T-cell (primary cell): ENCODE measurements around the gene PARVG. TPM values are rescaled to one million over a fixed set of nuclear protein-coding genes. Genes with fewer than 3 reads are reported as not detected.
A peak's percentile ranks its signal among the peaks of the same experiment; 100 is the strongest.

Experiments
- ATAC-seq, 4 experiments: fragments of 200-7000 bp in 3 of 4; fragments of 150-1000 bp in 1 of 4; cut with Tn5 transposase; replicated peaks in 1 of 4; 1 replicate in 3 of 4; 2 replicates in 1 of 4; pipeline ENCODE4 v1.10.0; 2021; ENCODE audit warnings: moderate library complexity in 3 of 4, mild to moderate bottlenecking in 2 of 4, moderate number of reproducible peaks in 1 of 4
- CTCF ChIA-PET, 2 donors: fragments of 300-600 bp; sonication (Branson Sonifier 250); formaldehyde crosslinking; loops; one replicate each; lab custom pipeline; 2022; ENCODE audit warnings: antibody characterized with exemption in 2 of 2; lab: Charles Lee
- POLR2A ChIA-PET, 2 donors: fragments of 300-600 bp; sonication (Branson Sonifier 250); formaldehyde crosslinking; loops; one replicate each; lab custom pipeline; 2022; ENCODE audit warnings: antibody characterized with exemption in 2 of 2; lab: Charles Lee
- DNase-seq, 35 experiments: peaks; one replicate each; pipeline versions ENCODE4 v3.0.0 to v3.0.0-alpha.2; 2013 to 2023
- H3K27ac ChIP-seq: one replicate; pipeline ENCODE4 v1.5.1; 2013; ENCODE audit warnings: low read length
- H3K27me3 ChIP-seq, 2 experiments: replicated peaks in 1 of 2; 1 replicate in 1 of 2; 2 replicates in 1 of 2; pipeline versions ENCODE4 v1.6.1 to v1.7.0; 2013; ENCODE audit warnings: low read length in 1 of 2, mixed read lengths in 1 of 2; ENCODE audit not compliant: control insufficient read depth in 2 of 2, insufficient read depth in 2 of 2; ENCODE audit errors: extremely low read depth in 1 of 2
- H3K36me3 ChIP-seq, 2 donors: 1 replicate in 1 of 2; 2 replicates in 1 of 2; pipeline versions ENCODE4 v1.6.1 to v1.7.0; 2013; ENCODE audit warnings: low read length in 1 of 2; ENCODE audit not compliant: control insufficient read depth in 2 of 2, insufficient read depth in 1 of 2; ENCODE audit errors: extremely low read depth in 1 of 2
- H3K4me1 ChIP-seq, 2 experiments: 1 replicate in 1 of 2; 2 replicates in 1 of 2; pipeline versions ENCODE4 v1.6.1 to v1.7.0; 2013; ENCODE audit warnings: low read length in 2 of 2, mixed read lengths in 1 of 2; ENCODE audit not compliant: insufficient read depth in 2 of 2, control insufficient read depth in 1 of 2; ENCODE audit errors: extremely low read depth in 1 of 2
- H3K4me3 ChIP-seq, 2 donors: 1 replicate in 1 of 2; 2 replicates in 1 of 2; pipeline versions ENCODE4 v1.5.1 to v1.7.0; 2013; ENCODE audit warnings: mild to moderate bottlenecking in 2 of 2, low read length in 1 of 2, moderate library complexity in 1 of 2; ENCODE audit not compliant: control insufficient read depth in 1 of 2; ENCODE audit errors: extremely low read depth in 1 of 2
- H3K9me3 ChIP-seq: 2 replicates; pipeline ENCODE4 v1.7.0; 2013
- H3K27ac Mint-ChIP-seq, 2 donors: one replicate each; pipeline ENCODE4 v1.8.0; 2020 to 2021; ENCODE audit warnings: mild to moderate bottlenecking in 2 of 2, mixed read lengths in 2 of 2
- H3K27me3 Mint-ChIP-seq, 2 donors: one replicate each; pipeline ENCODE4 v1.8.0; 2021 to 2022; ENCODE audit warnings: mixed read lengths in 2 of 2
- H3K36me3 Mint-ChIP-seq: one replicate; pipeline ENCODE4 v1.8.0; 2021; ENCODE audit warnings: mixed read lengths
- H3K4me1 Mint-ChIP-seq, 3 donors: one replicate each; pipeline ENCODE4 v1.8.0; 2020 to 2022; ENCODE audit warnings: mixed read lengths in 3 of 3, mild to moderate bottlenecking in 1 of 3
- H3K4me3 Mint-ChIP-seq, 3 donors: one replicate each; pipeline ENCODE4 v1.8.0; 2020 to 2022; ENCODE audit warnings: mild to moderate bottlenecking in 3 of 3, mixed read lengths in 3 of 3, moderate library complexity in 3 of 3
- H3K9me3 Mint-ChIP-seq, 3 donors: one replicate each; pipeline ENCODE4 v1.8.0; 2020 to 2022; ENCODE audit warnings: mixed read lengths in 3 of 3
- WGBS: methylation state at CpG from one replicate; pipeline ENCODE4 v1.1.5; 2013; ENCODE audit warnings: missing lambda C conversion rate; ENCODE audit not compliant: insufficient coverage; 5-methylcytosine and 5-hydroxymethylcytosine counted together
- total RNA-seq, 35 experiments: library from RNA in 6 of 35; stranded (reverse) in 6 of 35; fragments of 120-200 nt in 1 of 35; gene quantifications; one replicate each; pipeline versions ENCODE4 v1.2.1 to v1.2.4 and lab custom pipeline; 2013 to 2026

PARVG gene
- total RNA-seq, 5 donors from 2014 or later (not counting 1 experiment from before 2014, with no cell fraction given), result 153 to 236 (median 197) TPM

DNA sequence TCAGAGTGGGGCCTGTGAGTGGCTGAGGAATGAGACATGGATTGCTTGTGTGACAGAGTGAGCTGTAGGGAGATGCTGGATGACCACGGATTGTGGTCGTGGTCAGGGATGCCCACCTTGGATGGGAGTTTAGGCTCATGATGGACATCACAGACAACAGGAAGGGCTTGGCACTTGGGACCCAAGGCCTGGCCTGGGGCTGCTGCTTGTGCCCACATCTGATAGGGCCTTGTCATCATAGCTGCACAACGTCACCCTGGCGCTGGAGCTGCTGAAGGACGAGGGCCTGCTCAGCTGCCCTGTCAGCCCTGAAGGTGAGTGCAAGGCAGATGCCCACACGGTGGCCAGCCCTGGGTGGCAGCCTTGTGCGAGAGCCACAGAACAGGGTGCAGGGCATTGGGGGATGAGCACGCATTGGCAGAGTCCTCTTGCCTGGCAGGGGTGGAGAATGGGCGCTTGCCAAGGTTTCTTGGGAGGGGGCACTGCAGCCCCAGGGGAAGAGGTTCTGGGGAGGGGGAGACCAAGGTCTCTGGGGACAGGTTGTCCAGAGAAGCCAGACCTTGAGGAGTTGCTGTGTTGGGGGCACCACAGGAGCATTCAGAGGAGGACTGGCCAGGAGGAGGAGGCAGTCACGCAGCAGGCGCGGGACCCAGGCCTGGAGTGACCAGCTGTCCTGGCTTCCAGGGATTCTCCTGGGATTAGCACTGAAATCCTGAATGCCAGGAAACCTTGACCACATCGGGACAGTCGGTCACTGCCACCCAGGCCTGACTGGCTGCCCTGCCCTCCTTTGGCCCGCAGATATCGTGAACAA is 25.0 kb downstream of the PARVG start:
- H3K4me3 ChIP-seq, result no peak overlapping the region
- ATAC-seq (no peak), DNase-seq (no peak)
- Mint-ChIP-seq H3K9me3 (peaks cover 0 to 16% (median 14%) of the 10 kb centered on the region in 3 donors), H3K4me3 (no peak overlapping the region), H3K4me1 (peaks cover 3 to 14% (median 12%) of the 10 kb centered on the region in 3 donors), H3K36me3 (peaks cover 40% of the 10 kb centered on the region), H3K27me3 (no peaks in the 10 kb centered on the region), H3K27ac (no peak overlapping the region)
- H3K27ac ChIP-seq, result no peak overlapping the region
- 94% methylated on average over 16 of the region's 16 CpGs for WGBS
- peaks cover 0 to 7% of the 10 kb centered on the region in 2 experiments for H3K4me1 ChIP-seq
- ChIA-PET POLR2A (no interaction called here), CTCF (no interaction called here)
- no peaks in the 10 kb centered on the region for H3K9me3 ChIP-seq
- H3K36me3 ChIP-seq, result peaks cover 15 to 35% of the 10 kb centered on the region in 2 donors
- no peaks in the 10 kb centered on the region for H3K27me3 ChIP-seq

- no peaks in the 10 kb centered on the region for H3K27me3 Mint-ChIP-seq
- peaks cover 13 to 30% of the 10 kb centered on the region in 2 donors for H3K36me3 ChIP-seq
- H3K27me3 ChIP-seq, result no peaks in the 10 kb centered on the region
- ATAC-seq (no peak), DNase-seq (no peak)
- no peaks in the 10 kb centered on the region for H3K9me3 ChIP-seq
- H3K27ac ChIP-seq, result no peak overlapping the region
- ChIA-PET POLR2A (no interaction called here), CTCF (no interaction called here)
- H3K4me3 Mint-ChIP-seq, result no peak overlapping the region
- peaks cover 0 to 4% of the 10 kb centered on the region in 2 experiments for H3K4me1 ChIP-seq
- 78% methylated on average over 5 of the region's 9 CpGs for WGBS
- no peak overlapping the region for H3K4me3 ChIP-seq
- no peak overlapping the region for H3K27ac Mint-ChIP-seq
- peaks cover 0 to 16% (median 14%) of the 10 kb centered on the region in 3 donors for H3K9me3 Mint-ChIP-seq
- H3K4me1 Mint-ChIP-seq, result peaks cover 2 to 14% (median 12%) of the 10 kb centered on the region in 3 donors
- peaks cover 39% of the 10 kb centered on the region for H3K36me3 Mint-ChIP-seq
These were observed 25.6 kb downstream of the PARVG start for GRCh38 chr22:44206330-44206645.

GRCh38 chr22:44206696-44207095 is 26.0 kb downstream of the PARVG start:
- DNase-seq, result no peak
- H3K9me3 ChIP-seq, result no peaks in the 10 kb centered on the region
- peaks cover 0 to 4% of the 10 kb centered on the region in 2 experiments for H3K4me1 ChIP-seq
- Mint-ChIP-seq H3K4me1 (peaks cover 2 to 14% (median 12%) of the 10 kb centered on the region in 3 donors), H3K36me3 (peaks cover 41% of the 10 kb centered on the region), H3K27ac (no peak overlapping the region), H3K4me3 (no peak overlapping the region), H3K27me3 (no peaks in the 10 kb centered on the region), H3K9me3 (peaks cover 0 to 16% (median 14%) of the 10 kb centered on the region in 3 donors)
- H3K4me3 ChIP-seq, result no peak overlapping the region
- H3K27me3 ChIP-seq, result no peaks in the 10 kb centered on the region
- POLR2A ChIA-PET, result no interaction called here
- H3K27ac ChIP-seq, result no peak overlapping the region
- CTCF ChIA-PET, result no interaction called here
- no peak for ATAC-seq
- WGBS, result 95% methylated on average over 7 of the region's 8 CpGs
- H3K36me3 ChIP-seq, result peaks cover 9 to 26% of the 10 kb centered on the region in 2 donors

GRCh38 chr22:44207173-44207980 is 26.7 kb downstream of the PARVG start:
- Mint-ChIP-seq H3K36me3 (peaks cover 36% of the 10 kb centered on the region), H3K4me1 (peaks cover 2 to 14% (median 12%) of the 10 kb centered on the region in 3 donors), H3K27ac (peak overlapping the region in 1 of 2 donors; percentile 11), H3K4me3 (no peak overlapping the region), H3K9me3 (peaks cover 0 to 16% (median 14%) of the 10 kb centered on the region in 3 donors), H3K27me3 (no peaks in the 10 kb centered on the region)
- Histone ChIP-seq H3K4me1 (peaks cover 0 to 4% of the 10 kb centered on the region in 2 experiments), H3K4me3 (no peak overlapping the region), H3K27ac (no peak overlapping the region), H3K36me3 (peaks cover 7 to 21% of the 10 kb centered on the region in 2 donors), H3K9me3 (no peaks in the 10 kb centered on the region), H3K27me3 (no peaks in the 10 kb centered on the region)
- POLR2A ChIA-PET, result no interaction called here
- CTCF ChIA-PET, result no interaction called here
- DNase-seq (no peak), ATAC-seq (no peak)
- WGBS, result 74% methylated on average over 6 of the region's 16 CpGs

- H3K27me3 Mint-ChIP-seq, result no peaks in the 10 kb centered on the region
- peaks cover 0 to 16% (median 14%) of the 10 kb centered on the region in 3 donors for H3K9me3 Mint-ChIP-seq
- ATAC-seq, result no peak
- Histone ChIP-seq H3K27ac (no peak overlapping the region), H3K4me3 (no peak overlapping the region), H3K9me3 (no peaks in the 10 kb centered on the region), H3K27me3 (no peaks in the 10 kb centered on the region), H3K36me3 (peaks cover 3 to 21% of the 10 kb centered on the region in 2 donors), H3K4me1 (peaks cover 0 to 4% of the 10 kb centered on the region in 2 experiments)
- peak overlapping the region in 1 of 2 donors; percentile 11 for H3K27ac Mint-ChIP-seq
- WGBS, result 100% methylated on average over 1 of the region's 4 CpGs
- CTCF ChIA-PET, result no interaction called here
- H3K36me3 Mint-ChIP-seq, result peaks cover 31% of the 10 kb centered on the region
- DNase-seq, result no peak
- peaks cover under 1 to 12% (median 12%) of the 10 kb centered on the region in 3 donors for H3K4me1 Mint-ChIP-seq
- POLR2A ChIA-PET, result no interaction called here
- H3K4me3 Mint-ChIP-seq, result no peak overlapping the region
These were observed 27.2 kb downstream of the PARVG start for GRCh38 chr22:44207981-44208317.

DNA sequence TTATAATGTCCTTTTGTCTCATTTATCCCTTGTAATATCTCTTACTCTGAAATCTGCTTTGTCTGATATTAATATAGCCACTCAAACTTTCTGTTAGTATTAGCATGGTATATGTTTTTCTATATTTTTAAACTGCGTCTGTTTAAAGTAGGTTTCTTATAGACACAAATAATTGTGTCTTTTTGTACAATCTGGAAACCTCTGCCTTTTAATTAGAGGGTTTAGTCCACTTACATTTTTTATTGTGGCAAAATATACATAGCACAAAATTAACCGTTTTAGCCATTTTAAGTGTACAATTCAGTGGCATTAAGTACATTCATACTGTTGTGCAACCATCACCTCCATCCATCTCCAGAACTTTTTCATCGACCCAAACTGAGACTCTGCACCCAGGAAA is 28.6 kb downstream of the PARVG start:
- Mint-ChIP-seq H3K9me3 (peaks cover 0 to 16% (median 14%) of the 10 kb centered on the region in 3 donors), H3K4me3 (no peak overlapping the region), H3K27ac (no peak overlapping the region), H3K36me3 (peaks cover 23% of the 10 kb centered on the region), H3K4me1 (peaks cover 0 to 12% (median 9%) of the 10 kb centered on the region in 3 donors), H3K27me3 (no peaks in the 10 kb centered on the region)
- H3K4me3 ChIP-seq, result no peak overlapping the region
- no peak for DNase-seq
- POLR2A ChIA-PET, result no interaction called here
- H3K4me1 ChIP-seq, result peaks cover 0 to 4% of the 10 kb centered on the region in 2 experiments
- WGBS, result 20% methylated on average over 1 of the region's 3 CpGs
- no peak for ATAC-seq
- peaks cover under 1 to 11% of the 10 kb centered on the region in 2 donors for H3K36me3 ChIP-seq
- CTCF ChIA-PET, result no interaction called here
- H3K27me3 ChIP-seq, result no peaks in the 10 kb centered on the region
- no peaks in the 10 kb centered on the region for H3K9me3 ChIP-seq
- no peak overlapping the region for H3K27ac ChIP-seq
